Neuron (in vitro differentiated cells): ENCODE measurements around the gene AGL.
"Not testable (repeated sequence)": the region's sequence is repeated elsewhere in the genome, so short reads cannot be mapped to it uniquely, and the experiment has no call there.

Experiments
- H2AFZ ChIP-seq: one replicate; pipeline ENCODE4 v1.6.1; 2013; ENCODE audit warnings: low read depth, mild to moderate bottlenecking, inconsistent platforms, low read length, moderate library complexity
- H3K27me3 ChIP-seq: one replicate; pipeline ENCODE4 v1.6.1; 2013; ENCODE audit warnings: low read length; ENCODE audit not compliant: insufficient read depth
- H3K36me3 ChIP-seq: one replicate; pipeline ENCODE4 v1.6.1; 2013; ENCODE audit warnings: low read length; ENCODE audit not compliant: insufficient read depth
- H3K4me1 ChIP-seq: one replicate; pipeline ENCODE4 v1.6.1; 2013; ENCODE audit warnings: low read length; ENCODE audit not compliant: insufficient read depth
- H3K4me3 ChIP-seq: 2 replicates; pipeline ENCODE4 v1.5.1; 2013; ENCODE audit warnings: mild to moderate bottlenecking, low read length, moderate library complexity
- H3K9me3 ChIP-seq: one replicate; pipeline ENCODE4 v1.6.1; 2013; ENCODE audit warnings: low read length

AGL gene

DNA sequence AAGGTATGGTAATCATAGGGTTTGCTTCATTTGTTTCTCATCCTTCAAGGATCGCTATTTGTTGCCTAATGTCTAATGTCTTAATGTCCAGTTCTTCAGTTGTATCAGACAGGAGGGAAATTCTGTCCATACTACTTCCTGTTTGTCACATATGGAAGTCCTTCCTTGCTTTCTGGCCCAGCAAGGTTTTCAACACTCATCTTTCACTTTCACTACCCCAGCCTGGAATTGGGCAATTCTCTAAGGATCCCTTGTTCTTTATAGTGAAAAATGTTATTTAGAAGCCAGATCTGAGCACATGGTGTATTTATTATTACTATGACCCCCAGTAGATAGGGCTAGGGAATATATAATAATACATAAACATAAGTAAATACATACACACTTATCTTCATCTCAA lies 69.1 kb downstream of the AGL start:
- Histone ChIP-seq H3K9me3 (no peaks in the 10 kb centered on the region), H3K4me1 (no peaks in the 10 kb centered on the region), H3K27me3 (no peaks in the 10 kb centered on the region), H3K4me3 (no peak overlapping the region), H2AFZ (no peak overlapping the region), H3K36me3 (peaks cover 10% of the 10 kb centered on the region)

DNA sequence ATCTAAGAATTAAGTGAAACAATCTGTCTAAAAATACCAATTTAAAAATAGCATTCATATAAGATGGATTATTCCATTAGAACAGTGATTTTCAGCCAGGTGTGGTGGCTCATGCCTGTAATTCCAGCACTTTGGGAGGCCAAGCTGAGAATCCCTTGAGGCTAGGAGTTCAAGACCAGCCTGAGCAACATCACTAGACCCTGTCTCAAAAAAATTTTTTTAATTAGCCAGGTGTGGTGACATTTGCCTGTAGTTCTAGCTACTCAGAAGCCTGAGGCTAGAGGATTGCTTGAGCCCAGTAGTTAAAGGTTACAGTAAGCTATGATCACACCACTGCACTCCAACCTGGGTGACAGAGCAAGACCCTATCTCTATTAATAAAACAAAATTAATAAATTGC lies 84.6 kb downstream of the AGL start:
- no peak overlapping the region for H3K4me3 ChIP-seq
- H3K27me3 ChIP-seq, result no peaks in the 10 kb centered on the region
- H2AFZ ChIP-seq, result no peak overlapping the region
- no peaks in the 10 kb centered on the region for H3K9me3 ChIP-seq
- H3K36me3 ChIP-seq, result no peaks in the 10 kb centered on the region
- no peaks in the 10 kb centered on the region for H3K4me1 ChIP-seq

DNA sequence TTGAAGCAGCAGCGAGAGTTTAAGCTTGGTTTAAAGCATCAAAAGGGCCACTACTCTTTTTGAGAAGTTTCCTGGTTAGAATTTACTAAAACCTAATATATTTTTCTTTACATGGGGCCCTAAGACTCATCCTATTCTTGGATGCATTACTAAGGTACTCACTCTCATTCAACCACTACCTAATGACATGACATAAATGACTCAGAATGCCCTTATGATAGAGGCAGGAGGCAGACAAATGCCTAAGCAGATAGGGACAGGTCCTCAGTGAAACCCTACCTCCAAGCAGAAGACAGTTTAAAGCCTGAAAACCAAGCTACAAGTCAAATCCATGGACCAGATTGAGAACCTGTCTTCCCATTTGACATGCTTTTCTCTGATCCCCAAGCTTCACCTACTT lies 85.4 kb downstream of the AGL start:
- H3K4me3 ChIP-seq, result no peak overlapping the region
- no peaks in the 10 kb centered on the region for H3K4me1 ChIP-seq
- no peaks in the 10 kb centered on the region for H3K9me3 ChIP-seq
- no peaks in the 10 kb centered on the region for H3K36me3 ChIP-seq
- H2AFZ ChIP-seq, result no peak overlapping the region
- H3K27me3 ChIP-seq, result no peaks in the 10 kb centered on the region

DNA sequence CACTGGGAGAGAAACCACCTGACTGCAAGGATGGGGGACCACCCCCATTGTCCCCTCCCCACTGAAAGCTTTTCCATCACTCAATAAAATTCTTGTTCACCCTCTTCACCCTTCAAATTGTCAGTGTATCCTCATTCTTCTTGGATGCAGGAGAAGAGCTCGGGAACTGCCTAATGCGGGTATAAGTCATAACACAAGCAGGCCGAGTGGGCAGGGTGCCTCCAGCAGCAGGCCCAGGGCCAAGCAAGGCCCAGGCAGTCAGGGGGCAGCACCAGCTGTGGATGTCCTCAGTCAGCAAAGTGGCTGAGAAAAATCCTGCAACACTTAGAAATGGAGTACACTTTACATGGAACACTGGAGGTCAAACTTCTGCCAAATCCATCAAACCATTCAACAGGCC lies 85.9 kb downstream of the AGL start:
- no peaks in the 10 kb centered on the region for H3K36me3 ChIP-seq
- H3K9me3 ChIP-seq, result no peaks in the 10 kb centered on the region
- H3K4me3 ChIP-seq, result no peak overlapping the region
- H2AFZ ChIP-seq, result no peak overlapping the region
- no peaks in the 10 kb centered on the region for H3K27me3 ChIP-seq
- H3K4me1 ChIP-seq, result no peaks in the 10 kb centered on the region

DNA sequence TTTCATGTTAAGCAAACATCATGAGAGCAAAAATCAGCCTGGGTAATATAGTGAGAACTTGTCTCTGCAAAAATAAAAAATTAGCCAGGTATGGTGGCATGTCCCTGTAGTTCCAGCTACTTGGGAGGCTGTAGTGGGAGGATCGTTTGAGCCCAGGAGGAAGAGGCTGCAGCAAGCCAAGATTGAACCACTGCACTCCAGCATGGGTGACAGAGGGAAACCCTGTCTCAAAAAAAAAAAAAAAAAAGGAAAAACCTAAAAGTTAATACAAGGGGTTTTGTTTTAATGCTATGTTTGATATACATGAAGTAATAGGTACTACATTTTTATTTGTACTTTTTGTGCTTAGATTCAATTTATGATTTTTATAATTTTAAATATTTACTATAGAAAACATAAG lies 92.6 kb downstream of the AGL start:
- no peak overlapping the region for H2AFZ ChIP-seq
- H3K9me3 ChIP-seq, result no peaks in the 10 kb centered on the region
- H3K27me3 ChIP-seq, result peaks cover 4% of the 10 kb centered on the region
- no peaks in the 10 kb centered on the region for H3K4me1 ChIP-seq
- H3K4me3 ChIP-seq, result no peak overlapping the region
- H3K36me3 ChIP-seq, result no peaks in the 10 kb centered on the region

DNA sequence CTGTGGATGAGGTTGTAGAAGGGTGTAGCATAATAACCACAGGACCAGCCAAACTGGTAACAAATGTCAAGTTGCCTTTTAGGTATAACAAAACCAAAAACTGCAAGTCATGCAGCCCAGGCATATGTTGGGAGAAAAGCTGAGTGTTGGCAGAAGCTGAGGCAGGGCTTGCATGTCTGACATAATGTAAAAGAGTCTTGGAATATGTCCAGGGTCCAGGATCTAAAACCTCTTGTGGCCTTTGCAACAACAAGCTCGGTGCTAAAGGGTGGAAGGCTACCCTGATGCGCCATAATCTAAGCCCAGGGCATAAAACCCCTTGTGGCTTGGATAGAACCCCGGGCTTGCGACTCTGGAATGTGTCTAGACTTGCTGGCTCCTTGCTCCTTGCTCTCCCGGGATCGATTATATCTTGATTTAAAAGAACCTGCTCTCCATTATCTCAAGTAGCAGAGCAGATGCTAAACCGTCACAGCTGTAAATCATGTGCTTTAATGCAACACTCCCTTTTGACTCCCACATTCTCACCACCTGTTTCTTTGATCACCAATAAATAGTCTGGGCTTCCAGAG lies 93.1 kb downstream of the AGL start:
- no peak overlapping the region for H3K4me3 ChIP-seq
- no peaks in the 10 kb centered on the region for H3K4me1 ChIP-seq
- no peaks in the 10 kb centered on the region for H3K9me3 ChIP-seq
- H2AFZ ChIP-seq, result no peak overlapping the region
- no peaks in the 10 kb centered on the region for H3K36me3 ChIP-seq
- H3K27me3 ChIP-seq, result peaks cover 4% of the 10 kb centered on the region

GRCh38 chr1:99944192-99944591 lies 94.0 kb downstream of the AGL start:
- no peaks in the 10 kb centered on the region for H3K9me3 ChIP-seq
- no peak overlapping the region for H3K4me3 ChIP-seq
- no peaks in the 10 kb centered on the region for H3K36me3 ChIP-seq
- H2AFZ ChIP-seq, result no peak overlapping the region
- peaks cover 4% of the 10 kb centered on the region for H3K27me3 ChIP-seq
- no peaks in the 10 kb centered on the region for H3K4me1 ChIP-seq

DNA sequence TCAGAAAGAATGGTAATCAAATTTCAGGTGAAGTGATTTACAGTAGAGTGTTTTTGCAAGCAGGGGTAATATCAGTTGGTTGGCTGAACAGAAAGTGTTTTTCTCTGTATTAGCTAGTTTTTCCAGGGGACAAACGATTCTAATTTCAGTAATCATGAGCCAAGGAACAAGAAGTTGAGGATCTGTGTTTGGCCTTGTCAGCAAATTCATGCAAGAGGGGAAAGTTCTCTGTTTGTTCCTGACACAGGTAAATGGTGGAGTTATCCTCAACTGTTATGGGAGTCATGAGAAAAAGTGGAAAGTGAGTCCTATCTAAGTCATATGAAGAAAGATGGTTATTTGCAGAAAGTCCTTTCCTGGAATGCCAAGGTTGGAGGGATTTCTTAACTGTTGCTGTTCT lies 95.0 kb downstream of the AGL start:
- Histone ChIP-seq H3K4me3 (no peak overlapping the region), H2AFZ (no peak overlapping the region), H3K9me3 (no peaks in the 10 kb centered on the region), H3K36me3 (no peaks in the 10 kb centered on the region), H3K27me3 (peaks cover 4% of the 10 kb centered on the region), H3K4me1 (no peaks in the 10 kb centered on the region)

- Histone ChIP-seq H3K4me3 (no peak overlapping the region), H3K9me3 (no peaks in the 10 kb centered on the region), H3K4me1 (no peaks in the 10 kb centered on the region), H2AFZ (no peak overlapping the region), H3K27me3 (peaks cover 2% of the 10 kb centered on the region), H3K36me3 (no peaks in the 10 kb centered on the region)
These were observed 100.3 kb downstream of the AGL start for GRCh38 chr1:99950486-99950885.

GRCh38 chr1:99952522-99952921 lies 102.4 kb downstream of the AGL start:
- Histone ChIP-seq H2AFZ (no peak overlapping the region), H3K9me3 (no peaks in the 10 kb centered on the region), H3K36me3 (no peaks in the 10 kb centered on the region), H3K4me3 (no peak overlapping the region), H3K27me3 (no peaks in the 10 kb centered on the region), H3K4me1 (no peaks in the 10 kb centered on the region)

- Histone ChIP-seq H3K4me1 (no peaks in the 10 kb centered on the region), H3K36me3 (no peaks in the 10 kb centered on the region), H3K27me3 (no peaks in the 10 kb centered on the region), H3K4me3 (no peak overlapping the region), H2AFZ (no peak overlapping the region), H3K9me3 (no peaks in the 10 kb centered on the region)
These were observed 105.2 kb downstream of the AGL start for GRCh38 chr1:99955375-99955774.

- Histone ChIP-seq H2AFZ (no peak overlapping the region), H3K4me1 (no peaks in the 10 kb centered on the region), H3K27me3 (no peaks in the 10 kb centered on the region), H3K4me3 (no peak overlapping the region), H3K9me3 (no peaks in the 10 kb centered on the region), H3K36me3 (no peaks in the 10 kb centered on the region)
These were observed 106.6 kb downstream of the AGL start for GRCh38 chr1:99956755-99957154.

DNA sequence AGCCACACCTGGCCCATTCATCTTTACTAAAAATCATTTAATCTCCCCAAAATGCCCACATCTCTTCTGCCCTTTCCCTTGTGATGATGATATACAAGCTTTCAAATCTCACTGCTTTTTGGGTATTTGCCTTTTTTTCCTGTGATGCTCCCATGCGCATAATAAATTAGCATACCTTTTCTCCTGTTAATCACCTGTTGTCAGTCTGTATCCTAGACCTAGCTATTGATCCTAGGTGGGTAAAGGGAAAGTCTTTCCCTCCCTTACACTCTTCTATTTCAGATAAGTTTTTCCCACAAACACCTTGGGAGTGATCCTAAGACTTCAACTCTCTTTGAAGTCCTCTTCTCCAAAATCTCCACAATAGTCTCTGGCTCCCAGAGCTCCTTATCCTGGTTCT lies 107.7 kb downstream of the AGL start:
- H3K9me3 ChIP-seq, result no peaks in the 10 kb centered on the region
- no peaks in the 10 kb centered on the region for H3K36me3 ChIP-seq

DNA sequence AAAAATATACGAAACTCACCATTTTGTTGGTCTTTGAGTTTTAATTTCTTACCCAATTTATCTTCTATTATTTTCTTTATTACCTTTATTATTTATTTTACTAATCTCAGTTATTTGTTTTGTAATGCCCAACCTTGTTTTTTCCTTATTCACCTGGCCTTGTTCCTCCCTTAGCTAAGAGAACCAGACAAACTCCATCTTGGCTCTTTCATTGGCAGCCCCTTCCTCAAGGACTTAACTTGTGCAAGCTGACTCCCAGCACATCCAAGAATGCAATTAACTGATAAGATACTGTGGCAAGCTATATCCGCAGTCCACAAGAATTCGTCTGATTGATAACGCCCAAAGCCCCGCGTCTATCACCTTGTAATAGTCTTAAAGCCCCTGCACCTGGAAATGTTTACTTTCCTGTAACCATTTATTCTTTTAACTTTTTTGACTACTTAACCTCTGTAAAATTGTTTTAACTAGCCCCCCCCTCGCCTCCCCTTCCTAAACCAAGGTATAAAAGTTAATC lies 109.1 kb downstream of the AGL start:
- not testable (repeated sequence) for H3K27me3 ChIP-seq, H3K9me3 ChIP-seq, H3K4me3 ChIP-seq, H3K4me1 ChIP-seq, H2AFZ ChIP-seq, H3K36me3 ChIP-seq

More for the DNA sequence above, 107.7 kb downstream of the AGL start:
- H3K4me1 ChIP-seq, result no peaks in the 10 kb centered on the region
- no peak overlapping the region for H3K4me3 ChIP-seq
- H3K27me3 ChIP-seq, result no peaks in the 10 kb centered on the region
- H2AFZ ChIP-seq, result no peak overlapping the region
